HepG2 (cell line): ENCODE results near the gene SNCA. TPM values are rescaled to one million over a fixed set of nuclear protein-coding genes. Genes with fewer than 3 reads are reported as not detected.

Source experiments
- ATAC-seq: fragments of 200-7000 bp; cut with Tn5 transposase; 3 replicates; pipeline ENCODE4 v1.9.1; 2020; ENCODE audit warnings: mild to moderate bottlenecking, moderate library complexity
- BruUV-seq: library from RNA; stranded (reverse); fragments of 400-500 nt; replicated peaks from 2 replicates; lab custom pipeline; 2021; lab: Mats Ljungman, UMichigan
- CTCF ChIA-PET: fragments of 300-600 bp; formaldehyde crosslinking; extraction: SDS; loops from one replicate; lab custom pipeline; 2021; ENCODE audit warnings: low total read pairs, inconsistent platforms, low intra/inter-chr PET ratio; lab: Yijun Ruan, JAX
- POLR2A ChIA-PET: fragments of 350-600 bp; sonication (Branson Sonifier 250); formaldehyde crosslinking; loops from one replicate; lab custom pipeline; 2020; ENCODE audit warnings: antibody characterized with exemption, inconsistent platforms; lab: Yijun Ruan, JAX
- DNase-seq: peaks from one replicate; pipeline ENCODE4 v3.0.0-alpha.2; 2015; ENCODE audit warnings: low spot score
- FAIRE-seq: peaks from 3 replicates; lab custom pipeline; 2011; peaks lifted over from hg19 to GRCh38; lab: Jason Lieb, UNC
- H2AFZ ChIP-seq: one replicate; pipeline ENCODE4 v1.6.1; 2011; ENCODE audit warnings: low read length, inconsistent platforms
- H3K27ac ChIP-seq: fragments of 300-600 bp; 3 replicates; pipeline ENCODE4 v1.8.0; 2011; ENCODE audit warnings: mixed run types, mild to moderate bottlenecking, mixed read lengths, low read length, inconsistent platforms; ENCODE audit not compliant: insufficient read depth; ENCODE audit errors: extremely low read length
- H3K27me3 ChIP-seq, 2 experiments: fragments of 200-600 bp in 1 of 2; 2 replicates in 1 of 2; 3 replicates in 1 of 2; pipeline versions ENCODE4 v1.6.0 to v1.8.0; 2011; ENCODE audit warnings: low read length in 2 of 2, mild to moderate bottlenecking in 2 of 2, moderate library complexity in 2 of 2, inconsistent platforms in 1 of 2; ENCODE audit not compliant: insufficient read depth in 2 of 2, control insufficient read depth in 1 of 2
- H3K36me3 ChIP-seq, 2 experiments: fragments of 200-600 bp in 1 of 2; replicated peaks in 1 of 2; 2 replicates in 1 of 2; 3 replicates in 1 of 2; pipeline versions ENCODE4 v1.5.1 to v1.8.0; 2011; ENCODE audit warnings: low read length in 2 of 2, inconsistent platforms in 1 of 2; ENCODE audit not compliant: insufficient read depth in 2 of 2, control insufficient read depth in 1 of 2
- H3K4me1 ChIP-seq: 2 replicates; pipeline ENCODE4 v1.5.1; 2012; ENCODE audit warnings: low read length, inconsistent platforms; ENCODE audit not compliant: insufficient read depth
- H3K4me2 ChIP-seq: 2 replicates; pipeline ENCODE4 v1.6.0; 2011; ENCODE audit warnings: low read depth, low read length, inconsistent platforms
- H3K4me3 ChIP-seq, 3 experiments: fragments of 200-600 bp in 1 of 3; sonication (generic), shearing (Covaris generic) in 1 of 3; replicated peaks in 1 of 3; 2 replicates each; pipeline ENCODE4 v1.5.1; 2011 to 2016; ENCODE audit warnings: low read length in 3 of 3, inconsistent platforms in 2 of 3, low read depth in 2 of 3, mild to moderate bottlenecking in 2 of 3, control low read depth in 1 of 3, mixed read lengths in 1 of 3; ENCODE audit not compliant: insufficient read depth in 1 of 3
- H3K79me2 ChIP-seq: one replicate; pipeline ENCODE4 v1.6.1; 2011; ENCODE audit warnings: low read length, inconsistent platforms; ENCODE audit not compliant: insufficient read depth
- H3K9ac ChIP-seq: 2 replicates; pipeline ENCODE4 v1.6.0; 2011; ENCODE audit warnings: mild to moderate bottlenecking, low read depth, low read length, inconsistent platforms; ENCODE audit not compliant: insufficient read depth
- H3K9me3 ChIP-seq: 2 replicates; pipeline ENCODE4 v1.5.1; 2012; ENCODE audit warnings: mild to moderate bottlenecking, low read length
- H4K20me1 ChIP-seq: 2 replicates; pipeline ENCODE4 v1.6.0; 2011; ENCODE audit warnings: inconsistent platforms, mild to moderate bottlenecking, low read length, moderate library complexity; ENCODE audit not compliant: insufficient read depth
- BORCS8-MEF2B ChIP-seq: sonication (generic); formaldehyde crosslinking; IDR thresholded peaks from 2 replicates; pipeline ENCODE4 v1.8.0; 2022; ENCODE audit warnings: mild to moderate bottlenecking, missing genetic modification reagents
- JUND ChIP-seq: sonication (generic); formaldehyde crosslinking; IDR thresholded peaks from 2 replicates; pipeline ENCODE4 v1.8.0; 2022; ENCODE audit warnings: mild to moderate bottlenecking, missing genetic modification reagents
- NKX3-1 ChIP-seq: sonication (generic); formaldehyde crosslinking; IDR thresholded peaks from 2 replicates; pipeline ENCODE4 v1.5.0; 2020; ENCODE audit warnings: missing genetic modification reagents
- POLR2A ChIP-seq, 2 experiments: IDR thresholded peaks; 2 replicates each; pipeline ENCODE4 v1.6.1; 2011; ENCODE audit warnings: low read depth in 2 of 2, low read length in 2 of 2, mild to moderate bottlenecking in 1 of 2, moderate library complexity in 1 of 2; ENCODE audit not compliant: insufficient read depth in 1 of 2
- PPARG ChIP-seq: conservative IDR thresholded peaks from 2 replicates; pipeline ENCODE4 v1.6.1; 2016; ENCODE audit warnings: missing biosample characterization, missing genetic modification reagents
- SETDB1 ChIP-seq: sonication (generic); formaldehyde crosslinking; IDR thresholded peaks from 2 replicates; pipeline ENCODE4 v1.5.1; 2020; ENCODE audit warnings: missing genetic modification reagents, mild to moderate bottlenecking, borderline replicate concordance
- SSRP1 ChIP-seq: IDR thresholded peaks from 2 replicates; pipeline ENCODE4 v1.6.1; 2016; ENCODE audit warnings: control low read depth
- TGIF2 ChIP-seq: IDR thresholded peaks from 2 replicates; pipeline ENCODE4 v1.6.1; 2016; ENCODE audit warnings: control low read depth, missing compliant biosample characterization
- ZMYM4 ChIP-seq: sonication (generic); formaldehyde crosslinking; IDR thresholded peaks from 2 replicates; pipeline ENCODE4 v1.8.1; 2023; ENCODE audit warnings: mild to moderate bottlenecking, missing genetic modification reagents
- ZNF496 ChIP-seq: sonication (generic); formaldehyde crosslinking; IDR thresholded peaks from 2 replicates; pipeline ENCODE4 v1.8.1; 2023; ENCODE audit warnings: mild to moderate bottlenecking, moderate library complexity, missing genetic modification reagents; ENCODE audit not compliant: insufficient replicate concordance
- ZNF547 ChIP-seq: sonication (generic); formaldehyde crosslinking; IDR thresholded peaks from 2 replicates; pipeline ENCODE4 v1.5.1; 2020; ENCODE audit warnings: mild to moderate bottlenecking, missing genetic modification reagents
- ZNF775 ChIP-seq: sonication (generic); formaldehyde crosslinking; IDR thresholded peaks from 2 replicates; pipeline ENCODE4 v1.4.0; 2020; ENCODE audit warnings: missing genetic modification reagents, mild to moderate bottlenecking, moderate library complexity, borderline replicate concordance
- in situ Hi-C: cut with HindIII; loops from 2 replicates; pipeline ENCODE4 v1.10.0; 2017; ENCODE audit warnings: low pct_unique_long_range_greater_than_20kb; ENCODE audit not compliant: extremely low pct_ligation_motif_present
- intact Hi-C: fragments of 100-400 bp; cut with micrococcal nuclease; formaldehyde crosslinking; loops from one replicate; pipeline ENCODE4 v1.10.0; 2022; ENCODE audit not compliant: unreplicated experiment
- polyA plus RNA-seq, 8 experiments: library from polyadenylated mRNA; depleted of rRNA in 3 of 8; stranded (reverse) in 7 of 8; unstranded in 1 of 8; fragments of >200 nt; fragmentation: Illumina TruSeq in 4 of 8; extraction: Trizol in 4 of 8; gene quantifications; 2 replicates each; pipeline versions ENCODE4 v1.2.1 to v1.2.3, GENCODE V29; 2011 to 2016; ENCODE audit warnings: low read depth in 4 of 8, missing spikeins in 1 of 8, mixed read lengths in 1 of 8; ENCODE audit not compliant: insufficient read depth in 1 of 8
- total RNA-seq, 5 experiments: library from RNA; depleted of rRNA; stranded (reverse); fragments of >200 nt; fragmentation: Illumina TruSeq; extraction: Trizol; gene quantifications; 2 replicates each; pipeline ENCODE4 v1.2.3, GENCODE V29; 2016; ENCODE audit warnings: low read depth in 1 of 5
- TF ChIP-seq, protein P1 (sequence below): sonication (generic); formaldehyde crosslinking; IDR thresholded peaks from 2 replicates; pipeline ENCODE4 v1.4.0; 2020; ENCODE audit warnings: missing genetic modification reagents
- TF ChIP-seq, protein P2 (sequence below): IDR thresholded peaks from 2 replicates; pipeline ENCODE4 v1.6.1; 2016; ENCODE audit warnings: missing compliant biosample characterization, missing genetic modification reagents, borderline replicate concordance
- TF ChIP-seq, protein P3 (sequence below): sonication (generic); formaldehyde crosslinking; IDR thresholded peaks from 2 replicates; pipeline ENCODE4 v1.8.0; 2022; ENCODE audit warnings: mild to moderate bottlenecking, missing genetic modification reagents, borderline replicate concordance
- TF ChIP-seq, protein P4 (sequence below): sonication (generic); formaldehyde crosslinking; IDR thresholded peaks from 2 replicates; pipeline ENCODE4 v1.4.0; 2020; ENCODE audit warnings: missing genetic modification reagents

Gene SNCA
- total and polyA plus RNA-seq, 2 of the 13 experiments (the other 11 are each of a cell fraction or from before 2014, with no cell fraction given), result not detected

DNA sequence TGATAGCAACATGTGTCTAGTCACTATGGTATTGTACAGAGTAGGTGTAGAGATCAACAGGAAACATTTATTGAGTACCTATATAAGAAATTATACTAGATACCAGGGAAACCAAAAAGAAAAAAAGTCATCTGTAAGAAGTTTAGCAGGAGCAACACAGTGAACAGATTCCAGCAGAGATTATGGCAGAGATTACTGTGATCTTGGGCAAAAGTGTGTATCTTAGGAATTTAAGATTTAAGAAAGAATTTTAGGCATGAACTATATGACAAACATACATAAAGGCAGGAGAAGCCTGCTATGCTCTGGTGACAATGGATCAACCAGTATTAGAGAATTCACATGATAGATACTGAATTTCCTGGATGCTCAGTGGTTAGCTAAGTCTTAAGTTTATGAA is 37.9 kb downstream of the SNCA start:
- BruUV-seq, result no TSS peak
- H3K4me1 ChIP-seq, result no peaks in the 10 kb centered on the region
- no peak overlapping the region for H3K9ac ChIP-seq
- no peak overlapping the region for H3K4me3 ChIP-seq
- H3K27ac ChIP-seq, result no peak overlapping the region
- no peaks in the 10 kb centered on the region for H3K27me3 ChIP-seq
- ChIA-PET CTCF (no interaction called here), POLR2A (no interaction called here)
- intact Hi-C loops, result no loop called here
- H4K20me1 ChIP-seq, result no peaks in the 10 kb centered on the region
- no peaks in the 10 kb centered on the region for H3K36me3 ChIP-seq
- in situ Hi-C loops, result no loop called here
- H3K9me3 ChIP-seq, result no peaks in the 10 kb centered on the region
- no peak overlapping the region for H2AFZ ChIP-seq
- no peaks in the 10 kb centered on the region for H3K79me2 ChIP-seq
- no peak for DNase-seq
- no peak for FAIRE-seq
- ATAC-seq, result no peak
- no peak overlapping the region for H3K4me2 ChIP-seq
- TF ChIP-seq, protein P1, sequence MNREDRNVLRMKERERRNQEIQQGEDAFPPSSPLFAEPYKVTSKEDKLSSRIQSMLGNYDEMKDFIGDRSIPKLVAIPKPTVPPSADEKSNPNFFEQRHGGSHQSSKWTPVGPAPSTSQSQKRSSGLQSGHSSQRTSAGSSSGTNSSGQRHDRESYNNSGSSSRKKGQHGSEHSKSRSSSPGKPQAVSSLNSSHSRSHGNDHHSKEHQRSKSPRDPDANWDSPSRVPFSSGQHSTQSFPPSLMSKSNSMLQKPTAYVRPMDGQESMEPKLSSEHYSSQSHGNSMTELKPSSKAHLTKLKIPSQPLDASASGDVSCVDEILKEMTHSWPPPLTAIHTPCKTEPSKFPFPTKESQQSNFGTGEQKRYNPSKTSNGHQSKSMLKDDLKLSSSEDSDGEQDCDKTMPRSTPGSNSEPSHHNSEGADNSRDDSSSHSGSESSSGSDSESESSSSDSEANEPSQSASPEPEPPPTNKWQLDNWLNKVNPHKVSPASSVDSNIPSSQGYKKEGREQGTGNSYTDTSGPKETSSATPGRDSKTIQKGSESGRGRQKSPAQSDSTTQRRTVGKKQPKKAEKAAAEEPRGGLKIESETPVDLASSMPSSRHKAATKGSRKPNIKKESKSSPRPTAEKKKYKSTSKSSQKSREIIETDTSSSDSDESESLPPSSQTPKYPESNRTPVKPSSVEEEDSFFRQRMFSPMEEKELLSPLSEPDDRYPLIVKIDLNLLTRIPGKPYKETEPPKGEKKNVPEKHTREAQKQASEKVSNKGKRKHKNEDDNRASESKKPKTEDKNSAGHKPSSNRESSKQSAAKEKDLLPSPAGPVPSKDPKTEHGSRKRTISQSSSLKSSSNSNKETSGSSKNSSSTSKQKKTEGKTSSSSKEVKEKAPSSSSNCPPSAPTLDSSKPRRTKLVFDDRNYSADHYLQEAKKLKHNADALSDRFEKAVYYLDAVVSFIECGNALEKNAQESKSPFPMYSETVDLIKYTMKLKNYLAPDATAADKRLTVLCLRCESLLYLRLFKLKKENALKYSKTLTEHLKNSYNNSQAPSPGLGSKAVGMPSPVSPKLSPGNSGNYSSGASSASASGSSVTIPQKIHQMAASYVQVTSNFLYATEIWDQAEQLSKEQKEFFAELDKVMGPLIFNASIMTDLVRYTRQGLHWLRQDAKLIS, result no peak
- no peak for TF ChIP-seq ZNF496 (CRISPR knock-in tag)
- no peak for TF ChIP-seq SSRP1 (CRISPR knock-in tag)
- TF ChIP-seq POLR2A (IDR thresholded peaks at IDR 0.05; ENCODE audit: insufficient read depth in 1 of 2, low read depth in 2 of 2, low read length in 2 of 2), result no peak
- TF ChIP-seq ZNF775 (CRISPR knock-in tag), result no peak
- no peak for TF ChIP-seq NKX3-1 (CRISPR knock-in tag)
- no peak for TF ChIP-seq JUND (CRISPR knock-in tag)
- no peak for TF ChIP-seq PPARG (CRISPR knock-in tag)
- no peak for TF ChIP-seq ZMYM4
- TF ChIP-seq, protein P2, sequence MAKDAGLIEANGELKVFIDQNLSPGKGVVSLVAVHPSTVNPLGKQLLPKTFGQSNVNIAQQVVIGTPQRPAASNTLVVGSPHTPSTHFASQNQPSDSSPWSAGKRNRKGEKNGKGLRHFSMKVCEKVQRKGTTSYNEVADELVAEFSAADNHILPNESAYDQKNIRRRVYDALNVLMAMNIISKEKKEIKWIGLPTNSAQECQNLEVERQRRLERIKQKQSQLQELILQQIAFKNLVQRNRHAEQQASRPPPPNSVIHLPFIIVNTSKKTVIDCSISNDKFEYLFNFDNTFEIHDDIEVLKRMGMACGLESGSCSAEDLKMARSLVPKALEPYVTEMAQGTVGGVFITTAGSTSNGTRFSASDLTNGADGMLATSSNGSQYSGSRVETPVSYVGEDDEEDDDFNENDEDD (CRISPR knock-in tag), result no peak
- TF ChIP-seq SETDB1 (CRISPR knock-in tag), result no peak
- no peak for TF ChIP-seq ZNF547
- no peak for TF ChIP-seq TGIF2 (CRISPR knock-in tag)
- TF ChIP-seq, protein P3, sequence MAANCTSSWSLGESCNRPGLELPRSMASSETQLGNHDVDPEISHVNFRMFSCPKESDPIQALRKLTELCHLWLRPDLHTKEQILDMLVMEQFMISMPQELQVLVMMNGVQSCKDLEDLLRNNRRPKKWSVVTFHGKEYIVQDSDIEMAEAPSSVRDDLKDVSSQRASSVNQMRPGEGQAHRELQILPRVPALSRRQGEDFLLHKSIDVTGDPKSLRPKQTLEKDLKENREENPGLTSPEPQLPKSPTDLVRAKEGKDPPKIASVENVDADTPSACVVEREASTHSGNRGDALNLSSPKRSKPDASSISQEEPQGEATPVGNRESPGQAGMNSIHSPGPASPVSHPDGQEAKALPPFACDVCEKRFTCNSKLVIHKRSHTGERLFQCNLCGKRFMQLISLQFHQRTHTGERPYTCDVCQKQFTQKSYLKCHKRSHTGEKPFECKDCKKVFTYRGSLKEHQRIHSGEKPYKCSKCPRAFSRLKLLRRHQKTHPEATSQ (CRISPR knock-in tag), result no peak
- TF ChIP-seq, protein P4, sequence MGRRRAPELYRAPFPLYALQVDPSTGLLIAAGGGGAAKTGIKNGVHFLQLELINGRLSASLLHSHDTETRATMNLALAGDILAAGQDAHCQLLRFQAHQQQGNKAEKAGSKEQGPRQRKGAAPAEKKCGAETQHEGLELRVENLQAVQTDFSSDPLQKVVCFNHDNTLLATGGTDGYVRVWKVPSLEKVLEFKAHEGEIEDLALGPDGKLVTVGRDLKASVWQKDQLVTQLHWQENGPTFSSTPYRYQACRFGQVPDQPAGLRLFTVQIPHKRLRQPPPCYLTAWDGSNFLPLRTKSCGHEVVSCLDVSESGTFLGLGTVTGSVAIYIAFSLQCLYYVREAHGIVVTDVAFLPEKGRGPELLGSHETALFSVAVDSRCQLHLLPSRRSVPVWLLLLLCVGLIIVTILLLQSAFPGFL (CRISPR knock-in tag), result no peak
- no peak for TF ChIP-seq BORCS8-MEF2B
